GM12873 (cell line): ENCODE data around the gene PXDC1.

Source experiments
- CTCF ChIP-seq: IDR thresholded peaks from 2 replicates; pipeline ENCODE4 v1.5.1; 2012; ENCODE audit warnings: low read depth, mild to moderate bottlenecking, moderate library complexity, low read length, control low read depth; ENCODE audit not compliant: insufficient read depth; ENCODE audit errors: missing control alignments

PXDC1 gene

GRCh38 chr6:3779574-3779849 lies 28.0 kb upstream of the PXDC1 start:
- TF ChIP-seq CTCF: no peak

- TF ChIP-seq CTCF: no peak
Observed at GRCh38 chr6:3778701-3779573, 27.4 kb upstream of the PXDC1 start.

- TF ChIP-seq CTCF: no peak
Observed at GRCh38 chr6:3777730-3778461, 26.4 kb upstream of the PXDC1 start.

GRCh38 chr6:3776881-3777507 lies 25.5 kb upstream of the PXDC1 start:
- no peak for TF ChIP-seq CTCF

GRCh38 chr6:3775847-3776246 lies 24.3 kb upstream of the PXDC1 start:
- no peak for TF ChIP-seq CTCF

GRCh38 chr6:3775386-3775785 lies 23.9 kb upstream of the PXDC1 start:
- no peak for TF ChIP-seq CTCF

GRCh38 chr6:3773678-3774298 lies 22.3 kb upstream of the PXDC1 start:
- no peak for TF ChIP-seq CTCF
